Loucy (cell line): Measurements from ENCODE around the gene ZDHHC14.

Source experiments
- H2AFZ ChIP-seq: fragments of 200-600 bp; sonication (generic); 2 replicates; pipeline ENCODE4 v1.6.0; 2016; ENCODE audit warnings: antibody characterized with exemption, mild to moderate bottlenecking, low read length, moderate library complexity
- H3F3A ChIP-seq: fragments of 200-600 bp; 2 replicates; pipeline ENCODE4 v1.6.0; 2016; ENCODE audit warnings: antibody characterized with exemption, low read depth, mild to moderate bottlenecking
- H3K27me3 ChIP-seq: fragments of 200-600 bp; sonication (generic); 2 replicates; pipeline ENCODE4 v1.6.1; 2014; ENCODE audit warnings: low read length, mild to moderate bottlenecking; ENCODE audit not compliant: insufficient read depth, poor library complexity, severe bottlenecking
- H3K36me3 ChIP-seq: fragments of 200-600 bp; sonication (generic); 2 replicates; pipeline ENCODE4 v1.6.1; 2016; ENCODE audit warnings: low read length; ENCODE audit not compliant: insufficient read depth
- H3K4me1 ChIP-seq: fragments of 200-600 bp; sonication (generic); 2 replicates; pipeline ENCODE4 v1.5.1; 2014; ENCODE audit warnings: low read length, mild to moderate bottlenecking; ENCODE audit not compliant: insufficient read depth, poor library complexity, severe bottlenecking
- H3K4me2 ChIP-seq: fragments of 200-600 bp; sonication (generic); 2 replicates; pipeline ENCODE4 v1.6.0; 2014; ENCODE audit warnings: antibody characterized with exemption, low read length, low read depth, mild to moderate bottlenecking; ENCODE audit not compliant: poor library complexity, severe bottlenecking
- H3K4me3 ChIP-seq: fragments of 200-600 bp; sonication (generic); 2 replicates; pipeline ENCODE4 v1.5.1; 2014; ENCODE audit warnings: low read length, mild to moderate bottlenecking, mixed read lengths; ENCODE audit not compliant: poor library complexity, severe bottlenecking
- H3K79me2 ChIP-seq: fragments of 200-600 bp; sonication (generic); 2 replicates; pipeline ENCODE4 v1.6.1; 2014; ENCODE audit warnings: low read length; ENCODE audit not compliant: insufficient read depth
- H3K9ac ChIP-seq: fragments of 200-600 bp; sonication (generic); 2 replicates; pipeline ENCODE4 v1.6.0; 2014; ENCODE audit warnings: mild to moderate bottlenecking, low read depth, low read length, moderate library complexity; ENCODE audit not compliant: poor library complexity, severe bottlenecking
- H3K9me2 ChIP-seq: fragments of 200-600 bp; sonication (generic); replicated peaks from 2 replicates; pipeline ENCODE4 v1.6.1; 2016; ENCODE audit warnings: low read depth, low read length, mixed read lengths
- H3K9me3 ChIP-seq: fragments of 200-600 bp; sonication (generic); 2 replicates; pipeline ENCODE4 v1.6.1; 2014; ENCODE audit warnings: mild to moderate bottlenecking, antibody characterized with exemption, low read length, low read depth; ENCODE audit not compliant: insufficient read depth
- H4K20me1 ChIP-seq: fragments of 200-600 bp; sonication (generic); 2 replicates; pipeline ENCODE4 v1.6.0; 2014; ENCODE audit warnings: antibody characterized with exemption, low read length, mild to moderate bottlenecking; ENCODE audit not compliant: insufficient read depth, poor library complexity, severe bottlenecking
- CTCF ChIP-seq: fragments of 200-600 bp; sonication (generic); conservative IDR thresholded peaks from 2 replicates; pipeline ENCODE4 v1.5.1; 2014; ENCODE audit warnings: mild to moderate bottlenecking, antibody characterized with exemption, low read length
- EZH2phosphoT487 ChIP-seq: fragments of 200-600 bp; IDR thresholded peaks from 2 replicates; pipeline ENCODE4 v1.6.1; 2018; ENCODE audit warnings: antibody characterized with exemption, mild to moderate bottlenecking, moderate library complexity, borderline replicate concordance

ZDHHC14 gene

GRCh38 chr6:157433678-157434081 is 52.7 kb downstream of the ZDHHC14 start:
- Histone ChIP-seq H3K4me2 (no peak overlapping the region), H3K9me2 (no peaks in the 10 kb centered on the region), H3K79me2 (no peaks in the 10 kb centered on the region), H3K9me3 (no peaks in the 10 kb centered on the region), H3K9ac (no peak overlapping the region), H3K27me3 (no peaks in the 10 kb centered on the region), H3K4me1 (no peaks in the 10 kb centered on the region), H2AFZ (no peak overlapping the region), H3K4me3 (no peak overlapping the region), H3K36me3 (no peaks in the 10 kb centered on the region), H3F3A (no peaks in the 10 kb centered on the region), H4K20me1 (no peaks in the 10 kb centered on the region)
- TF ChIP-seq CTCF (no peak), EZH2phosphoT487 (no peak)

DNA sequence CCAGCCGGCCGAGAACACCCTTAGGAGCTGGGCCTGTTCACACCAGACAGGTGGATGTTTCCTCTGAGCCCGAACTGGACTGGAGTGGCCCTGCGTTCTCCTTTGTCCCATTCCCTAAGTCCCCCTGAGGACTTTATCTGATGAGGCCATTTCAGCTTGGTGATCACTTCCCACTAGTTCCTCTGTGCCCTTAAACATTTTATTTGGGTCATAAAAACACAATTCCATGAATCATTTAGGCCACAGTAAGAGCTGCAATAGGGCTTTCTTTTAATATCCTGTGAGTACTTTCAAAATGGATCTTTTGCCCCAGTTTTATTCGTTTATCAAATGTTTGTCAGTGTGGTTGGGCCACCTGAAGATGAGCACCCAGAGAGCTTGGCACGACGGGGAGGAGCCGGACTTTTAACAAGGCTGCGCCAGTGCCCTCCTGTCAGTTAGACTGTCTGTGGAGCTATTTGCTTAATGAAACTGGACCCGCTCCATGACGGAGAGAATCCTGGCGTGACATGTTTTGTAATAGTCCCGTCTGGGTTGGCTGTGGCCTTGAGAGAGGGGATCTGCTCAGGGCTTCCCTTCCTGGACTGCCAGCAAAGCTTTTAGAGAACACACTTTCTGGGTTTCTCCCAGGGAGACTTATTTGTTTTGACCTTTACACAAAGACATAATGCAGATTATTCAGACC is 53.5 kb downstream of the ZDHHC14 start:
- Histone ChIP-seq H3K9ac (no peak overlapping the region), H4K20me1 (no peaks in the 10 kb centered on the region), H3K4me1 (no peaks in the 10 kb centered on the region), H3K36me3 (no peaks in the 10 kb centered on the region), H3K9me3 (no peaks in the 10 kb centered on the region), H2AFZ (no peak overlapping the region), H3K4me2 (no peak overlapping the region), H3K79me2 (no peaks in the 10 kb centered on the region), H3F3A (no peaks in the 10 kb centered on the region), H3K4me3 (no peak overlapping the region), H3K27me3 (no peaks in the 10 kb centered on the region), H3K9me2 (no peaks in the 10 kb centered on the region)
- TF ChIP-seq EZH2phosphoT487 = no peak
- no peak for TF ChIP-seq CTCF

DNA sequence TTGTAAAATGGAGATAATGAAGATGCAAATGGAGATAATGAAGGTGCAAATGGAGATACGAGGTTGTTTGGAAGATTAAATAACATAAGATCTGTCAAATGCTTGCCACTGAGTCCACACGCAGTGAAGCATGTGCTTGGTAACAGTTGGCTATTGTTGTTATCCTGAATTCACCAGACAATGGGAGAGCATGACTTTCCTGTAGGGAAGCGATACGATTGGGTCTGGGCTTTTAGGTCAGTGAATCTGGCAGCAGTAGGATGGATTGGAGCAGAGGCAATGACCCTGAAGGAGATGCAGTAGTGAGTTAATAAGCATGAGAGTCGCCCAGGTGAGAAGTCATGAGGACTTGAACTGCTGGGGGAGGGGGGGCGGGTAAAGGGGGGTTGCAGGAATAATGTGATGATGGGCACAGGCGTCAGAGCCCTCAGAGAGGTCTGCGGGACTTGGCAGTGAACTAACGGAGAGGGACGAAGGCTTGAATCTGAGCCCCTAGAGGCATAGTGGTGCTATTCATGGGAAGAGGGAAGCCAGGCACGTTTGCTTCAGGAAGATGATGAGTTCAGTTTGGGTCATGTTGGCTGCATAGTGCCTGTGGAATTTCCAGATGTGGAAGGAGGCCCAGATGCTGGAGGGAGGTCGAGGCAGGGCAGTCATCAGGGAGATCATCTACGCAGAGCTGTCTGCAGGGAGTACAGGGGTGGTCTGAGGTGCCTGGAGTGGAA is 55.4 kb downstream of the ZDHHC14 start:
- H3K9ac ChIP-seq = no peak overlapping the region

More for the DNA sequence above, 55.4 kb downstream of the ZDHHC14 start:
- H3F3A ChIP-seq = no peaks in the 10 kb centered on the region
- TF ChIP-seq EZH2phosphoT487 = no peak
- TF ChIP-seq CTCF = no peak
- no peak overlapping the region for H2AFZ ChIP-seq
- H3K9me3 ChIP-seq = no peaks in the 10 kb centered on the region
- H3K36me3 ChIP-seq = no peaks in the 10 kb centered on the region
- no peaks in the 10 kb centered on the region for H3K4me1 ChIP-seq
- no peaks in the 10 kb centered on the region for H3K27me3 ChIP-seq
- no peaks in the 10 kb centered on the region for H3K9me2 ChIP-seq
- H3K4me2 ChIP-seq = no peak overlapping the region
- H4K20me1 ChIP-seq = no peaks in the 10 kb centered on the region
- H3K4me3 ChIP-seq = no peak overlapping the region
- no peaks in the 10 kb centered on the region for H3K79me2 ChIP-seq
